NCI-H2196 treated with DMSO at 0.1 percent for 48 hours (cell line): ENCODE measurements around the gene DNAH11.
"Not testable (repeated sequence)": the region's sequence is repeated elsewhere in the genome, so short reads cannot be mapped to it uniquely, and the experiment has no call there.

Experiments
- DNase-seq: peaks from one replicate; lab custom pipeline; 2025; ENCODE audit not compliant: unreplicated experiment; lab: John Stamatoyannopoulos, UW

Gene DNAH11

DNA sequence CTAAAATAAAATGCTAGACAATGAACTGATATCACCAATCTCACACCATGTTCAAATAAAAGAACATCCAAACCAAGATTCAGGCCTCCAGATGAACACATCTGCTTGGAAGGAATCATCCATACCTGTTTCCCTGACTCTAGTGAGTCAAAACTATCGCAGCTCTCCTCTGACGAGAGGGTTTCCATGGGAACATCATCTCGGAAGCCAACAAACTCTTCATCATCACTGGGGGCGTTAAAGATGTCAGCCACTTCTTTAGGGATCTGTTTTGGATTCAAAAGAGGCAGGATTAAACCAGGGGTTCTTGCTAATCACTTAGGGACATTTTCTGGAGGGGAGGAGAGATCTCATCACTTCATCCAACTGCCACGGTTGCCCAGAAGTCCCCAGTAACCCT is 373.8 kb downstream of the DNAH11 start:
- DNase-seq = no peak

DNA sequence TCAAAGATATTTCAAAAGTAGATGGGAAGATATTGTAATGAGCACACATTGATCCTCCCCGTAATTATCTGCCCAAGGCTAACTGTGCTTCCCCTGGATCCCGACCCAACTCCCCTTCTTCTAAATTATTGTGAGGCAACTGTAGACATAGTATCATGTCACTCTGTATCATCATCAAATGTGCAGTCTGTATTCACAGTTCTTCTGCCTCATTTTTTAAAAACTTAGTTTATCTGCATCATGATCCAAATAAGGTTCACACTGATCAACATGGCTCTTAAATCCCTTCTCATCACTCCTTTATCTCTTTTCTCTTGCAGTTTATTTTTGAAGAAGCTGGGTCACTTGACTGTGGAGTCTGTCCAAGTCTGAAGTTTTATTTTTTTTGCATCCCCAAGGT is 375.4 kb downstream of the DNAH11 start:
- no peak for DNase-seq

- DNase-seq = no peak
These were observed 378.1 kb downstream of the DNAH11 start for GRCh38 chr7:21920936-21921335.

DNA sequence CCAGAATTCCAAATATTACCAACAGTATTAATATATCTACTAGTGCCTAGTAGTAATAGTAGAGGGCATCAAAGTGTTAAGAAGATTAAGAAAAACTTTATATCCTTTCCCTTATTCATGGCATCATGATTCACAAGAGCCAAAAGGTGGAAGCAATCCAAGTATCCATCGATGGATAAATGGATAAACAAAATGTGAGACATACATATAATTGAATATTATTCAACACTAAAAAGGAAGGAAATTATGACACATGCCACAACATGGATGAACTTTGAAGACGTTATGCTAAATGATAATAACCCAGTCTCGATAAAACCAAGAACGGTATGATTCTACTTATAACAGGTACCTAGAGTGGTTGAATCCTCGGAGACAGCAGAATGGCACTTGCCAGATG is 379.8 kb downstream of the DNAH11 start:
- no peak for DNase-seq

DNA sequence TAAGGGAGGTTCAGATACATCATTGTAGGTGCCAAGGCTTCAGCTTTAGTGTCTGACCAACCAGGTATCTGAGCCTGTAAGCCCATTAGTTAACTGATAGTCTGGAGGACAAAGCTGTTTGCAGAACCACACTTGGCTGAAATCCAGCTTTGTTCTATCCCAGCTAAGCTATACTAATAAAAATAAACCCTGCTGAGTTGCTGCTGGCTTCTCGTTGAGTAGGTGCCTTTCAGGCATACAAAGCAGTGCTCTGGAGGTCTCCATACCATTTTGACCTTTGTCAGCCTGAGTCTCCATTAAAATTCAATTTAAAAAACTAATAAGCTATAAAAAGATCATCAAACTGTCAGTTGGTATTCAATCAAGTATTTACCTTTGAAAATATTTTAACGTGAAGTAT is 380.8 kb downstream of the DNAH11 start:
- peak; percentile 54 for DNase-seq

DNA sequence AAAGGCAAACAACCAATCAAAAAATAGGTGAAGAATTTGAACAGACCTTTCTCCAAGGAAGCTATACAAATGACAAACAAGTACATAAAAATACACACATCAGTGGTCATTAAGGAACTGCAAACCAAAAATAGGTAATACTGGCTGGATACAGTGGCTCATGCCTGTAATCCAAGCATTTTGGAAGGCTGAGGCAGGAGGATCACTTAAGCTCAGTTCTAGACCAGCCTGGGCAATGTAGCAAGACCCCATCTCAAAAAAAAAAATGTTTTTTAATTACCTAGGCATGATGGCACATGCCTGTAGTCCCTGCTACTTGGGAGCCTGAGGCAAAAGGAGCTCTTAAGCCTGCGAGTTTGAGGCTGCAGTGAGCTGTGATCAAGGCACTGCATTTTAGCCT is 383.6 kb downstream of the DNAH11 start:
- no peak for DNase-seq

DNA sequence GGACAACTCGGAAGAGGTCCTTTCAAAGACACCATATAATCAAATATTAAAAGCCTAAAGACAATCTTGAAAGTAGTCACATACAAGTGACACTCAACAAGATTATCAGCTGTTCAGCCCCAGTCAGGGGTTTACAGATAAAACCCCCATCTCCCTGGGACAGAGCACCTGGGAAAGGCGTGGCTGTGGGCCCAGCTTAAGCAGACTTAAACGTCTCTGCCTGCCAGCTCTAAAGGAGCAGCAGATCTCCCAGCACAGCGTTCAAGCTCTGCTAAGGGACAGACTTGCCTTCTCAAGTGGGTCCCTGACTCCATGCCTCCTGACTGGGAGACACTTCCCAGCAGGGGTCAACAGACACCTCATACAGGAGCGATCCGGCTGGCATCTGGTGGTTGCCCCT is 384.9 kb downstream of the DNAH11 start:
- no peak for DNase-seq

DNA sequence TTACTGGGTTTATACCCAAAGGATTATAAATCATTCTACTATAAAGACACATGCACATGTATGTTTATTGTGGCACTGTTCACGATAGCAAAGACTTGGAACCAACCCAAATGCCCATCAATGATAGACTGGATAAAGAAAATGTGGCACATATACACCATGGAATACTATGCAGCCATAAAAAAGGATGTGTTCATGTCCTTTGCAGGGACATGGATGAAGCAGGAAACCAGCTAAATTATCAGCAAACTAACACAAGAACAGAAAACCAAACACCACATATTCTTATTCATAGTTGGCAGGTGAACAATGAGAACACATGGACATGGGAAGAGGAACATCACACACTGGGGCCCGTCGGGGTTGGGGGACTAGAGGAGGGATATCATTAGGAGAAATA is 390.5 kb downstream of the DNAH11 start:
- DNase-seq = not testable (repeated sequence)

GRCh38 chr7:21934808-21935207 is 392.0 kb downstream of the DNAH11 start:
- DNase-seq = no peak

- no peak for DNase-seq
These were observed 395.6 kb downstream of the DNAH11 start for GRCh38 chr7:21938463-21938862.

DNA sequence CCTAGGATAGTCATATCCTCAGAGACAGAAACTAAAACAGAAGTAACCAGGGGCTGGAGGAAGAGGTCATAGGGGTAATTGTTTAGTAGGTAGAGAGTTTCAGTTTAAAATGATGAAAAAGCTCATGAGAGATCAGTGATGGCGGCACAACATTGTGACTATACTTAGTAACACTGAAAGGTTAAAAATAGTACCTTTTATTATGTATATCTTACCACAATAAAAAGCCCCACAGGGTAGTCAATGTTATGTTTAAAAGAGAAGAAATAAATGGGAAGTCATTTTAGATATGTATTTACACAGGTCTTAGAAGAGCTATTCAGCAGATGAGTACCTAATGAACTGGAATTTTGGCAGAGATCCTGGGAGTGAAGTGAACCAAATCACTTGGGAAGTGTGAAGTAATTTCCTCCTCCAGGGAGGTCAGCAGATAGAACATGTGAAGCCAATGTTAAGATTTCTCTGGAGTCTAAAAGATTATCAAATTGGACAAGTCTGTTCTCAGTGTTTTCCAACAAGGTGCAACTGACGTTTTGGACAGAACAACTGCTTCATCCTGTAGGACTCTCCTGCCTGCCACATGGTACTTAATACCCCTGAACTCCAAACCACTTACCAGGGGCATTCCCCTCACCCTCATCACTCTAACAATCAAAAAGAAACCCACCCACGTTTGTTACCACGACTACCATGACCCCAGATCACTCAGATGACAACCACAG is 396.5 kb downstream of the DNAH11 start:
- peak; percentile 41 for DNase-seq

GRCh38 chr7:21939858-21940372 is 397.1 kb downstream of the DNAH11 start:
- no peak for DNase-seq

DNA sequence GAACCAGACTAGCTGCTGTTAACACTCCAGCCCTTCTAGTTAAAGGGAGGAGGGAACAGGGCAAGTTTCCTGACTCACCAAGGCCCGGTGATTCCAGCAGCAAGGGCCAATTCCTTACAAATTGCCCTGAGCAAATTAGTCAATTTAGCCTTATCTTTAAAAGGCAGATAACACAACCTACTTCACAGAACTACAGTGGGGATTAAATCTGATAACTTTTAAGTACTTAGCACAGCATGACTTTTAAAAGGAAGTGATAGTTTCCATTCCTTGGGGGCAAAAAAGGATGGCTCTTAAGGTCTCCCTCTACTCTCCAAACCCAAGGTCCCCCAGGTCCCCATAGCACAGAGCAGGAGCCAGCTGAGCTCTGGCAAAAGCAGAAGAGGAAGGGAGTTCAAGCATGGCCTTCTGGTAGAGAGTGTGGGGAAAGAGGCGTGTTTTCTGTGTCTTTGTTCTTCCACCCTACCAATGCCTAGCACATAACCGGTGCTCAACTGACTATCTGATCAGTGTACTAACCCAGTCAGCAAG is 398.8 kb downstream of the DNAH11 start:
- no peak for DNase-seq

DNA sequence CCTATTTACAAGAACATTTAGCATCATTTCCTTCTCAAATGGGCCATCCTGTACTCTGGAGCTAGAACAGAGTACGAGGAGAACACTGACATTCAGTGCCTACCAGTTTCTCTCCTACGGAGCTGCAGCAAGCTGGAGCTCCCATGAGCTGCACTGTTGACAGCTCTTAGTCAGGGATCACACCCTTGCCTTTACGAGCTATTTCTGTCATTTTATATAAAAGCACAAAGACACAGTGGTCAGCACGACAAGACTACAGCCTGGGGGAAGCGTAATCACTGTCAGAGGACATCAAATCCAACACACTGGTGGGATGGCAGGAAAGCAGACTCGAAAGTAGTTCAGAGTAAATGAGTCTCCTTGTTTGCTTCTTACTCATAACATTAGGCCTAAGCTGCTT is 400.1 kb downstream of the DNAH11 start:
- DNase-seq = no peak

GRCh38 chr7:21943436-21943835 is 400.6 kb downstream of the DNAH11 start:
- no peak for DNase-seq

GRCh38 chr7:21944616-21945453 is 402.0 kb downstream of the DNAH11 start:
- peak; percentile 55 for DNase-seq

GRCh38 chr7:21945454-21946221 is 402.8 kb downstream of the DNAH11 start, which contains the start of gene CDCA7L:
Gene CDCA7L (minus strand): TSS chr7:21945899. CDS start chr7:21945804, 95 bp downstream.
- DNase-seq = peak; percentile 75

DNA sequence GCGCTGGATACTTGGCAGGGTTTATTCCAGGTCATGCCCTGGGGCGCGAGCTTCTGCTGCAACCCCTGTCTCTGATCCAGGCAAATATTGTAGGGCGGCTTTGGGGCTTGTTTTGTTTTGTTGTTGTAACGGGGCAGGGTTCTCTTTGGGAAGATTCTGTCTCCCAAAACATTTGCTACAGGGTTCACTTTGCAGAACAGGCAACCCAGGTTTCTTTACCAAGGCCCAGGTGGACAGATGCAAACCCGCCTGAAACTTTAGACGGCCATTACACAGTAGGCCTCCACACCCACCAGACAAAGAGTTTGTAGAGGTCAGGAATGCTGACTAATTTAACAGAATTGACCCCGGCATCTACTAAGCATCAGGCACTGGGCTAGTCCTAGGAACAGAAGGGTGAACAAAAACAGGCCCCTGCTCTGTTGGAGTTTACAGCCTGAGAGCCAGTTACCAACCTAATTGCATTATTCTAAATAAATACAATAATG is 403.4 kb downstream of the DNAH11 start:
- DNase-seq = no peak

- no peak for DNase-seq
These were observed 404.2 kb downstream of the DNAH11 start for GRCh38 chr7:21947056-21947455.

DNA sequence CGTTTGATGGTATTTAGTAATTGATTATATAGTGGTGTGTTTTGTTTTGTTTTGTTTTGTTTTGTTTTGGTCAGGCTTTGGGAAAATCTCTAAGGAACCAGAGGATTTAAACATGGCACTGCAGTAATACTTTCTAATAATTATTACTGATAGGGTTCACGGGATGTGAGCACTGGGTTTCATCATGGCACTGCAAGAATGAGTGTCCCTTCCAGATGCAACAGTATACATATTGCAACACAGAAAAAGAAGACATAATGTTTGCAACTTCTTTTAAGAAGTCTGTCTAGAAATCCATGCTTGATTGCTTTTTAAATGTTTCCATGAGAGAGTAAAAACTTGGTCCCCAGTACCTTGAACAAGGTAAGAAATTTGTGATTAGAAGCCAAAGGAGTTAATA is 405.1 kb downstream of the DNAH11 start:
- DNase-seq = no peak

- DNase-seq = no peak
These were observed 405.5 kb downstream of the DNAH11 start for GRCh38 chr7:21948364-21948763.
